ENCODE results near the gene EYS. TPM values are rescaled to one million over a fixed set of nuclear protein-coding genes. Genes with fewer than 3 reads are reported as not detected.

The EYS gene
- polyA plus RNA-seq, 1 of the 3 experiments (the other 2 are of a cell fraction): 0.05 TPM

GRCh38 chr6:64774881-64775280, 932.1 kb downstream of the EYS start:
- no peaks in the 10 kb centered on the region for H4K20me1 ChIP-seq (ENCODE audit: insufficient read depth)
- H3K4me1 ChIP-seq (ENCODE audit: control insufficient read depth in 1 of 2, insufficient read depth in 2 of 2, low read depth in 1 of 2, low read length in 1 of 2): no peaks in the 10 kb centered on the region
- no peak overlapping the region for H3K4me3 ChIP-seq (ENCODE audit: low read depth in 2 of 2, low read length in 1 of 2)
- TF ChIP-seq TAF1 (IDR thresholded peaks at IDR 0.05; ENCODE audit: borderline replicate concordance, low read depth, low read length) (no peak), NFIC (IDR thresholded peaks at IDR 0.05; ENCODE audit: borderline replicate concordance) (no peak), FOSL2 (IDR thresholded peaks at IDR 0.05; ENCODE audit: borderline replicate concordance, low read depth) (no peak), RXRA (IDR thresholded peaks at IDR 0.05; ENCODE audit: borderline replicate concordance, low read depth) (no peak), GATA2 (CRISPR knock-in tag; IDR thresholded peaks at IDR 0.05) (no peak), RCOR1 (IDR thresholded peaks at IDR 0.05; ENCODE audit: low read length) (no peak), TEAD4 (IDR thresholded peaks at IDR 0.05; ENCODE audit: borderline replicate concordance, insufficient read depth) (no peak), RAD21 (IDR thresholded peaks at IDR 0.05; ENCODE audit: low read length) (no peak), SIN3A (IDR thresholded peaks at IDR 0.05; ENCODE audit: borderline replicate concordance, low read depth, low read length) (no peak)
- TF ChIP-seq, protein P1, sequence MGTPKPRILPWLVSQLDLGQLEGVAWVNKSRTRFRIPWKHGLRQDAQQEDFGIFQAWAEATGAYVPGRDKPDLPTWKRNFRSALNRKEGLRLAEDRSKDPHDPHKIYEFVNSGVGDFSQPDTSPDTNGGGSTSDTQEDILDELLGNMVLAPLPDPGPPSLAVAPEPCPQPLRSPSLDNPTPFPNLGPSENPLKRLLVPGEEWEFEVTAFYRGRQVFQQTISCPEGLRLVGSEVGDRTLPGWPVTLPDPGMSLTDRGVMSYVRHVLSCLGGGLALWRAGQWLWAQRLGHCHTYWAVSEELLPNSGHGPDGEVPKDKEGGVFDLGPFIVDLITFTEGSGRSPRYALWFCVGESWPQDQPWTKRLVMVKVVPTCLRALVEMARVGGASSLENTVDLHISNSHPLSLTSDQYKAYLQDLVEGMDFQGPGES (IDR thresholded peaks at IDR 0.05; ENCODE audit: low read depth, low read length): no peak
- TF ChIP-seq, protein P2, sequence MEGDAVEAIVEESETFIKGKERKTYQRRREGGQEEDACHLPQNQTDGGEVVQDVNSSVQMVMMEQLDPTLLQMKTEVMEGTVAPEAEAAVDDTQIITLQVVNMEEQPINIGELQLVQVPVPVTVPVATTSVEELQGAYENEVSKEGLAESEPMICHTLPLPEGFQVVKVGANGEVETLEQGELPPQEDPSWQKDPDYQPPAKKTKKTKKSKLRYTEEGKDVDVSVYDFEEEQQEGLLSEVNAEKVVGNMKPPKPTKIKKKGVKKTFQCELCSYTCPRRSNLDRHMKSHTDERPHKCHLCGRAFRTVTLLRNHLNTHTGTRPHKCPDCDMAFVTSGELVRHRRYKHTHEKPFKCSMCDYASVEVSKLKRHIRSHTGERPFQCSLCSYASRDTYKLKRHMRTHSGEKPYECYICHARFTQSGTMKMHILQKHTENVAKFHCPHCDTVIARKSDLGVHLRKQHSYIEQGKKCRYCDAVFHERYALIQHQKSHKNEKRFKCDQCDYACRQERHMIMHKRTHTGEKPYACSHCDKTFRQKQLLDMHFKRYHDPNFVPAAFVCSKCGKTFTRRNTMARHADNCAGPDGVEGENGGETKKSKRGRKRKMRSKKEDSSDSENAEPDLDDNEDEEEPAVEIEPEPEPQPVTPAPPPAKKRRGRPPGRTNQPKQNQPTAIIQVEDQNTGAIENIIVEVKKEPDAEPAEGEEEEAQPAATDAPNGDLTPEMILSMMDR (IDR thresholded peaks at IDR 0.05): no peak
- TF ChIP-seq, protein P3, sequence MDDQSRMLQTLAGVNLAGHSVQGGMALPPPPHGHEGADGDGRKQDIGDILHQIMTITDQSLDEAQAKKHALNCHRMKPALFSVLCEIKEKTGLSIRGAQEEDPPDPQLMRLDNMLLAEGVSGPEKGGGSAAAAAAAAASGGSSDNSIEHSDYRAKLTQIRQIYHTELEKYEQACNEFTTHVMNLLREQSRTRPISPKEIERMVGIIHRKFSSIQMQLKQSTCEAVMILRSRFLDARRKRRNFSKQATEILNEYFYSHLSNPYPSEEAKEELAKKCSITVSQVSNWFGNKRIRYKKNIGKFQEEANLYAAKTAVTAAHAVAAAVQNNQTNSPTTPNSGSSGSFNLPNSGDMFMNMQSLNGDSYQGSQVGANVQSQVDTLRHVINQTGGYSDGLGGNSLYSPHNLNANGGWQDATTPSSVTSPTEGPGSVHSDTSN (IDR thresholded peaks at IDR 0.05): no peak
- ChIA-PET POLR2A (no interaction called here), CTCF (no interaction called here)
- DNase-seq: no peak
- H3K79me2 ChIP-seq (ENCODE audit: insufficient read depth): no peaks in the 10 kb centered on the region
- H2AFZ ChIP-seq (ENCODE audit: low read depth): no peak overlapping the region
- H3K27me3 ChIP-seq (ENCODE audit: insufficient read depth): no peaks in the 10 kb centered on the region
- no peaks in the 10 kb centered on the region for H3F3A ChIP-seq (replicated peaks; ENCODE audit: insufficient read depth)
- WGBS (ENCODE audit: low lambda C conversion rate): 20% methylated on average over 4 of the region's 4 CpGs
- no peak overlapping the region for H3K9ac ChIP-seq
- no peaks in the 10 kb centered on the region for H3K9me2 ChIP-seq
- H3K36me3 ChIP-seq (replicated peaks in 1 of 2; ENCODE audit: control insufficient read depth in 1 of 2, insufficient read depth in 2 of 2, low read length in 1 of 2): no peaks in the 10 kb centered on the region
- H3K4me2 ChIP-seq: no peak overlapping the region
- H3K27ac ChIP-seq (ENCODE audit: low read depth in 2 of 2, low read length in 1 of 2): no peak overlapping the region
- H3K9me3 ChIP-seq: no peaks in the 10 kb centered on the region

DNA sequence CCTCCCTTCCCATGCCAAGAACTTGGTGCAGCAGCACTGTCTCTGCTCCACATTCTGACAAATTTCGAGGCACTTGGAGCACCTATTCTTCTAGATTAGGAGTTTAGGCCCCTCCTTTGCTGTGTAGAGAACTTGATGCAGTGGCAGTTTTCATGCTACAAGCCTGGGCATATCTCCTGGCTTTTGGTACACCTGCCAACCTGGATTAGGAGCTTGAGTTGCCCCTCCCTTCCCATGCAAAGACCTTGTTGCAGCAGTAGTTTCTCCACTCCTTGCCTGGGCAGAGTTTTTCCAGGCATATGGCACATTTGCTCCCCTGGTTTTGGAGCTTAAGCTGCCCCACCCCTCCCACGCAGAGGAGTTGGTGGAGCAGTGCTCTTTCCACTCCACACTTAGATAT, 956.1 kb downstream of the EYS start:
- no peaks in the 10 kb centered on the region for H3F3A ChIP-seq (replicated peaks; ENCODE audit: insufficient read depth)
- H4K20me1 ChIP-seq (ENCODE audit: insufficient read depth): no peaks in the 10 kb centered on the region
- H3K4me1 ChIP-seq (ENCODE audit: control insufficient read depth in 1 of 2, insufficient read depth in 2 of 2, low read depth in 1 of 2, low read length in 1 of 2): no peaks in the 10 kb centered on the region
- H3K27ac ChIP-seq (ENCODE audit: low read depth in 2 of 2, low read length in 1 of 2): no peak overlapping the region
- H3K4me2 ChIP-seq: no peak overlapping the region
- CTCF ChIA-PET: no interaction called here
- no peaks in the 10 kb centered on the region for H3K79me2 ChIP-seq (ENCODE audit: insufficient read depth)
- no peaks in the 10 kb centered on the region for H3K27me3 ChIP-seq (ENCODE audit: insufficient read depth)
- no peaks in the 10 kb centered on the region for H3K9me2 ChIP-seq
- POLR2A ChIA-PET: no interaction called here
- H3K9me3 ChIP-seq: no peaks in the 10 kb centered on the region
- WGBS (ENCODE audit: low lambda C conversion rate): 31% methylated on average over 2 of the region's 2 CpGs
- no peak for DNase-seq
- H3K36me3 ChIP-seq (replicated peaks in 1 of 2; ENCODE audit: control insufficient read depth in 1 of 2, insufficient read depth in 2 of 2, low read length in 1 of 2): no peaks in the 10 kb centered on the region
- H2AFZ ChIP-seq (ENCODE audit: low read depth): no peak overlapping the region
- H3K4me3 ChIP-seq (ENCODE audit: low read depth in 2 of 2, low read length in 1 of 2): no peak overlapping the region
- H3K9ac ChIP-seq: no peak overlapping the region
- TF ChIP-seq EP300 (IDR thresholded peaks at IDR 0.05; ENCODE audit: borderline replicate concordance in 1 of 2, low read depth in 1 of 2, low read length in 1 of 2) (no peak), MEF2A (IDR thresholded peaks at IDR 0.05; ENCODE audit: borderline replicate concordance, low read depth) (no peak), SMC3 (IDR thresholded peaks at IDR 0.05; ENCODE audit: low read depth, low read length) (no peak), TEAD4 (IDR thresholded peaks at IDR 0.05; ENCODE audit: borderline replicate concordance, insufficient read depth) (no peak), GABPA (IDR thresholded peaks at IDR 0.05; ENCODE audit: low read depth) (no peak), FOXJ3 (CRISPR knock-in tag; IDR thresholded peaks at IDR 0.05) (no peak), EZH2phosphoT487 (IDR thresholded peaks at IDR 0.05; ENCODE audit: borderline replicate concordance, low read depth) (no peak), NFIC (IDR thresholded peaks at IDR 0.05; ENCODE audit: borderline replicate concordance) (no peak), TCF12 (IDR thresholded peaks at IDR 0.05) (no peak)
- TF ChIP-seq, protein P4, sequence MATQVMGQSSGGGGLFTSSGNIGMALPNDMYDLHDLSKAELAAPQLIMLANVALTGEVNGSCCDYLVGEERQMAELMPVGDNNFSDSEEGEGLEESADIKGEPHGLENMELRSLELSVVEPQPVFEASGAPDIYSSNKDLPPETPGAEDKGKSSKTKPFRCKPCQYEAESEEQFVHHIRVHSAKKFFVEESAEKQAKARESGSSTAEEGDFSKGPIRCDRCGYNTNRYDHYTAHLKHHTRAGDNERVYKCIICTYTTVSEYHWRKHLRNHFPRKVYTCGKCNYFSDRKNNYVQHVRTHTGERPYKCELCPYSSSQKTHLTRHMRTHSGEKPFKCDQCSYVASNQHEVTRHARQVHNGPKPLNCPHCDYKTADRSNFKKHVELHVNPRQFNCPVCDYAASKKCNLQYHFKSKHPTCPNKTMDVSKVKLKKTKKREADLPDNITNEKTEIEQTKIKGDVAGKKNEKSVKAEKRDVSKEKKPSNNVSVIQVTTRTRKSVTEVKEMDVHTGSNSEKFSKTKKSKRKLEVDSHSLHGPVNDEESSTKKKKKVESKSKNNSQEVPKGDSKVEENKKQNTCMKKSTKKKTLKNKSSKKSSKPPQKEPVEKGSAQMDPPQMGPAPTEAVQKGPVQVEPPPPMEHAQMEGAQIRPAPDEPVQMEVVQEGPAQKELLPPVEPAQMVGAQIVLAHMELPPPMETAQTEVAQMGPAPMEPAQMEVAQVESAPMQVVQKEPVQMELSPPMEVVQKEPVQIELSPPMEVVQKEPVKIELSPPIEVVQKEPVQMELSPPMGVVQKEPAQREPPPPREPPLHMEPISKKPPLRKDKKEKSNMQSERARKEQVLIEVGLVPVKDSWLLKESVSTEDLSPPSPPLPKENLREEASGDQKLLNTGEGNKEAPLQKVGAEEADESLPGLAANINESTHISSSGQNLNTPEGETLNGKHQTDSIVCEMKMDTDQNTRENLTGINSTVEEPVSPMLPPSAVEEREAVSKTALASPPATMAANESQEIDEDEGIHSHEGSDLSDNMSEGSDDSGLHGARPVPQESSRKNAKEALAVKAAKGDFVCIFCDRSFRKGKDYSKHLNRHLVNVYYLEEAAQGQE (IDR thresholded peaks at IDR 0.05; ENCODE audit: low read depth, low read length): no peak
- TF ChIP-seq, protein P3 (IDR thresholded peaks at IDR 0.05): no peak

All from SK-N-SH (cell line).